GM12865 (cell line): Measurements from ENCODE around the gene STK35.

ENCODE experiments used
- DNase-seq: peaks from one replicate; pipeline ENCODE4 v3.0.0; 2010; ENCODE audit warnings: low read depth
- H3K4me3 ChIP-seq: 2 replicates; pipeline ENCODE4 v1.5.1; 2011; ENCODE audit warnings: mild to moderate bottlenecking, low read depth, low read length, control low read depth
- CTCF ChIP-seq: IDR thresholded peaks from 2 replicates; pipeline ENCODE4 v1.5.1; 2011; ENCODE audit warnings: low read length, control low read depth, low read depth, inconsistent platforms; ENCODE audit not compliant: insufficient read depth; ENCODE audit errors: missing control alignments

Gene STK35

GRCh38 chr20:2116170-2116940 lies 14.7 kb downstream of the STK35 start:
- no peak overlapping the region for H3K4me3 ChIP-seq
- TF ChIP-seq CTCF = no peak
- no peak for DNase-seq

GRCh38 chr20:2118783-2119182 lies 17.2 kb downstream of the STK35 start:
- TF ChIP-seq CTCF = no peak
- no peak overlapping the region for H3K4me3 ChIP-seq
- peak; percentile 34 for DNase-seq

- H3K4me3 ChIP-seq = no peak overlapping the region
- no peak for TF ChIP-seq CTCF
- no peak for DNase-seq
These were observed 21.3 kb downstream of the STK35 start for GRCh38 chr20:2122936-2123335.

- no peak overlapping the region for H3K4me3 ChIP-seq
- no peak for DNase-seq
- TF ChIP-seq CTCF = no peak
These were observed 22.1 kb downstream of the STK35 start for GRCh38 chr20:2123720-2124119.

GRCh38 chr20:2124564-2125213 lies 23.1 kb downstream of the STK35 start:
- no peak overlapping the region for H3K4me3 ChIP-seq
- no peak for TF ChIP-seq CTCF
- peak; percentile 6 for DNase-seq

GRCh38 chr20:2125474-2126112 lies 24.0 kb downstream of the STK35 start:
- no peak for DNase-seq
- no peak for TF ChIP-seq CTCF
- no peak overlapping the region for H3K4me3 ChIP-seq
